Astrocyte of the cerebellum (primary cell): Measurements from ENCODE around the gene CD4.

ENCODE experiments used
- DNase-seq: peaks from one replicate; pipeline ENCODE4 v3.0.0-alpha.2; 2011; ENCODE audit warnings: low read depth
- H3K4me3 ChIP-seq: 2 replicates; pipeline ENCODE4 v1.5.1; 2011; ENCODE audit warnings: mild to moderate bottlenecking, low read depth, low read length, moderate library complexity
- CTCF ChIP-seq: IDR thresholded peaks from 2 replicates; pipeline ENCODE4 v1.5.1; 2012; ENCODE audit warnings: low read length, low read depth, moderate library complexity, mild to moderate bottlenecking; ENCODE audit errors: missing control alignments
- in situ Hi-C: cut with HindIII; loops from 2 replicates; pipeline ENCODE4 v1.10.0; 2017; ENCODE audit warnings: low sequenced_read_pairs

CD4 gene

GRCh38 chr12:6784296-6784695, 5.0 kb upstream of the CD4 start:
- DNase-seq: no peak
- no peak for TF ChIP-seq CTCF
- no peak overlapping the region for H3K4me3 ChIP-seq
- in situ Hi-C loops: no loop called here

GRCh38 chr12:6784761-6785160, 4.6 kb upstream of the CD4 start:
- in situ Hi-C loops: no loop called here
- TF ChIP-seq CTCF: no peak
- no peak overlapping the region for H3K4me3 ChIP-seq
- no peak for DNase-seq

- no peak overlapping the region for H3K4me3 ChIP-seq
- no peak for TF ChIP-seq CTCF
- no peak for DNase-seq
- in situ Hi-C loops: no loop called here
Measured at GRCh38 chr12:6786416-6787094, 2.8 kb upstream of the CD4 start.

GRCh38 chr12:6787309-6787708, 2.0 kb upstream of the CD4 start:
- H3K4me3 ChIP-seq: no peak overlapping the region
- in situ Hi-C loops: no loop called here
- no peak for TF ChIP-seq CTCF
- no peak for DNase-seq

GRCh38 chr12:6790496-6791150, 1.3 kb downstream of the CD4 start:
- in situ Hi-C loops: loop anchor here (10.0 kb wide), 1 partner anchor 156 kb away; the partner anchor contains the start of gene LPAR5
- DNase-seq: no peak
- no peak for TF ChIP-seq CTCF
- H3K4me3 ChIP-seq: no peak overlapping the region

- H3K4me3 ChIP-seq: no peak overlapping the region
- TF ChIP-seq CTCF: no peak
- in situ Hi-C loops: loop anchor here (10.0 kb wide), 1 partner anchor 157 kb away; the partner anchor contains the start of gene LPAR5
- DNase-seq: no peak
Measured at GRCh38 chr12:6791931-6792520, 2.7 kb downstream of the CD4 start.
